Peyer's patch (tissue), 4 donors: ENCODE data around the gene GJC1.

ENCODE experiments used
- POLR2A ChIP-seq, 2 donors: fragments of 450-650 bp; IDR thresholded peaks; one replicate each; pipeline ENCODE4 v1.5.1; 2017; ENCODE audit warnings: antibody characterized with exemption in 2 of 2, mild to moderate bottlenecking in 2 of 2, moderate library complexity in 2 of 2
- TF ChIP-seq, protein P1 (sequence below), 6 experiments: fragments of 450-650 bp in 4 of 6; fragments of 200-600 bp in 2 of 6; sonication (generic) in 1 of 6; IDR thresholded peaks; one replicate each; pipeline ENCODE4 v1.5.1; 2017 to 2019; ENCODE audit warnings: antibody characterized with exemption in 6 of 6, mild to moderate bottlenecking in 3 of 6, moderate library complexity in 1 of 6

DNA sequence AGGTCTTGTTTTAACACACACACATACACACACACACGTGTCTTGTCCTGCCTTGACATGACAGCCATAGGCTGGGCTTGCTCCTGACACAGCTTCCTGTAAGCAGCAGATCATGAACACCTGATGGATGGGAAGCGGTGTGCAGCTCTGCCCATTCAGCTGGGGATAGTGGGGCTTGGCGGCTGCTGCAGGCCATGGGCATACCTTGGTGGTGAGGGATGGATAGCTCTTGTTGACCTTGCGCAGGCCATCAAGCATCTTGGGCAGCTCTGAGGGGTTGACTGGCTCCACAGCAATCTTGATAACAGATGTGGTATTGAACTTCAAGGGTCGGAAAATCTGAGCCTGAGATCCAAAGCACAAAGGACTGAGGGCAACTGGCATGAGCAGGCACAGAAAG, 29.6 kb upstream of the GJC1 start:
- TF ChIP-seq, protein P1, sequence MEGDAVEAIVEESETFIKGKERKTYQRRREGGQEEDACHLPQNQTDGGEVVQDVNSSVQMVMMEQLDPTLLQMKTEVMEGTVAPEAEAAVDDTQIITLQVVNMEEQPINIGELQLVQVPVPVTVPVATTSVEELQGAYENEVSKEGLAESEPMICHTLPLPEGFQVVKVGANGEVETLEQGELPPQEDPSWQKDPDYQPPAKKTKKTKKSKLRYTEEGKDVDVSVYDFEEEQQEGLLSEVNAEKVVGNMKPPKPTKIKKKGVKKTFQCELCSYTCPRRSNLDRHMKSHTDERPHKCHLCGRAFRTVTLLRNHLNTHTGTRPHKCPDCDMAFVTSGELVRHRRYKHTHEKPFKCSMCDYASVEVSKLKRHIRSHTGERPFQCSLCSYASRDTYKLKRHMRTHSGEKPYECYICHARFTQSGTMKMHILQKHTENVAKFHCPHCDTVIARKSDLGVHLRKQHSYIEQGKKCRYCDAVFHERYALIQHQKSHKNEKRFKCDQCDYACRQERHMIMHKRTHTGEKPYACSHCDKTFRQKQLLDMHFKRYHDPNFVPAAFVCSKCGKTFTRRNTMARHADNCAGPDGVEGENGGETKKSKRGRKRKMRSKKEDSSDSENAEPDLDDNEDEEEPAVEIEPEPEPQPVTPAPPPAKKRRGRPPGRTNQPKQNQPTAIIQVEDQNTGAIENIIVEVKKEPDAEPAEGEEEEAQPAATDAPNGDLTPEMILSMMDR (IDR thresholded peaks at IDR 0.05), result no peak
- TF ChIP-seq POLR2A (IDR thresholded peaks at IDR 0.05), result no peak
